ENCODE results near the gene PPP1R9A. TPM values are rescaled to one million over a fixed set of nuclear protein-coding genes. Genes with fewer than 3 reads are reported as not detected.

The PPP1R9A gene
- total RNA-seq, 1 donor = 0.45 TPM

DNA sequence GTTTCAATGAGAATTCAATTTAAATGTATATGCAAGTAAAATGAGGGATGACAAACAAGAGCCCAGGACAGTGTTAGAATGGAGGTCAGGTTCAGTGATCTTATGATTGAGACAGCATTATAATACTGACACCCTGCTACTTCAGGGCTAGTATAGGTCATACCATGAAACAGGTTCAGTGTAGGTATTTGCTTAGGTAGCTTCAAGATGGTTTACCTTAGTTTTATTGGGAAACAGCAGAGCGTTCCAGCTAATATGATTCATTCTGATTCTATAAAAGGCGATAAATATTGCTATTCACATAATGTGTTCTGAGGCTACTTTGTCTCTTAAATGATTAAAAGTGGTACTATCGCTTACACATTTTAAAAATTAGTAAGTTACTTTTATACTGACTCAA lies 203.3 kb downstream of the PPP1R9A start:
- no peak for DNase-seq (ENCODE audit: low read depth)
- no peak for TF ChIP-seq CTCF (IDR thresholded peaks at IDR 0.05; ENCODE audit: insufficient read depth, low read length)
- no peak overlapping the region for H3K4me3 ChIP-seq (ENCODE audit: low read depth, low read length)

DNA sequence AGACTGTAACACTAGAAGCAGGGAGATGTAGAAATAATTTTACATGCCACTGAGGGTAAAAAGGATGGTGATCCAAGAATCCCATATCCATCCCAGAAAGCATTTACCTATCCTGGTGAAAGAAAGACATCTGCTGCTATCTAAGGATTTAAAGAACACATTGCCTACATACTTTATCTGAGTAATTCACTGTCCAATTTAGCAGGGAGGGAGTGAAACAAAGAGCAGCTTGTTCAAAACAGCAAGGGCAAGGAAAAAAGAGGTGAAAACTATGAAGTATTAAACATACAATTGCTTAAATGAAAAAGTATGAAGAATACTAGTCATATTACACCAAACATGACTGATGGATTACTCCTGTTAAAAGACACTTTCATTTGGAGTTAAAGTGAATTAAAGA lies 206.2 kb downstream of the PPP1R9A start:
- H3K4me3 ChIP-seq (ENCODE audit: low read depth, low read length) = no peak overlapping the region
- TF ChIP-seq CTCF (IDR thresholded peaks at IDR 0.05; ENCODE audit: insufficient read depth, low read length) = no peak
- no peak for DNase-seq (ENCODE audit: low read depth)

DNA sequence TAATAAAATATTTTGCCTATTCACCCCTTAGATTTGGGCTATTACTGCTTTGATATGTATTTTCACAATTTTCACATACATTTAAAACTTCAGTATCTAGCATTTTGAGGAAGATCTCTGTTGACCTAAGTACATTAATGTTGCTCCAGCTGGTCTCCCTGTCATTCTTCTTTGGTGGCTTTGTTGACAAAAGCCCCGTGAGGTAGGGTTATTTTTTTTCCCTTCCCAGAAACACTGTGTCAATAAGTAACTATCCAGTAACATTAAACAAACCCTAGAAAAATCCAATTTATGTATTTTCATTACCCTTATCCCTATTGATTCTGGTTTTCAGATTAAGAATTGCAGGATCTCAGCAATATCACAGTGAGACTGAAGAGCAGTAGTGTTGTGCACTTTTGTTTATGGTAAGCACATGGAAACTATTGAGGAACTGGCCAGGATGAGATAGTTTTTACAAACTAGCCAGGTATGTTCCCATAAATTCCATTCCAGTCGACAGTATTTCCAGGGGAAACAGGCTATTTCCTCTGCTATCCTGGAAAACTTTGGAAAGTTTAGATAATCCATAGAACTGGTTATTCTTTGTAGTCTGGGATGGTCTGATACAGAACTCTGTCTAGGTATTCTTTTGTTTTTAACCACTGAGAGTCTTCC lies 218.8 kb downstream of the PPP1R9A start:
- DNase-seq (ENCODE audit: low read depth) = no peak
- no peak overlapping the region for H3K4me3 ChIP-seq (ENCODE audit: low read depth, low read length)
- TF ChIP-seq CTCF (IDR thresholded peaks at IDR 0.05; ENCODE audit: insufficient read depth, low read length) = no peak

GRCh38 chr7:95132500-95132899 lies 225.1 kb downstream of the PPP1R9A start:
- no peak for TF ChIP-seq CTCF (IDR thresholded peaks at IDR 0.05; ENCODE audit: insufficient read depth, low read length)
- no peak overlapping the region for H3K4me3 ChIP-seq (ENCODE audit: low read depth, low read length)
- no peak for DNase-seq (ENCODE audit: low read depth)

DNA sequence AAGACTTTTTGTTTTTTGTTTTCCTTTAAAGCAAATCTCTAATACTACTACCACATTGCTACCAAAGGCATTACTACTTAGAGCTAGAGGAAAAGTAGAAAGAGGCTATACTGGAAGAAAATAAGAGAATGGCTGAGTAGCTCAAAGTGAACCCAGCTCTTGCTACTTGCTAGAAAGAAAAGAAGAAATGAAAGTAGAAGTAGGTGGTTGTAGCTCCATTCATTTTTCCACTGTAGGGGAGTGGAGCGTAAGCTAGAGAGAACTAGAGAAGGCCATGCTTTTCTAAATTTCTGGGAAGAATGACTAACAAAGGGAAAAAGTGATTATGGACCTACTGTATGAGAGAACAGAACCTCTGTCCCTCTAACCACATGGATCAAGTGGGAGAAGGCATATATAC lies 232.5 kb downstream of the PPP1R9A start:
- DNase-seq (ENCODE audit: low read depth) = no peak
- no peak overlapping the region for H3K4me3 ChIP-seq (ENCODE audit: low read depth, low read length)
- TF ChIP-seq CTCF (IDR thresholded peaks at IDR 0.05; ENCODE audit: insufficient read depth, low read length) = no peak

- TF ChIP-seq CTCF (IDR thresholded peaks at IDR 0.05; ENCODE audit: insufficient read depth, low read length) = no peak
- H3K4me3 ChIP-seq (ENCODE audit: low read depth, low read length) = no peak overlapping the region
- no peak for DNase-seq (ENCODE audit: low read depth)
These were observed 234.4 kb downstream of the PPP1R9A start for GRCh38 chr7:95141755-95142154.

- no peak for DNase-seq (ENCODE audit: low read depth)
- no peak for TF ChIP-seq CTCF (IDR thresholded peaks at IDR 0.05; ENCODE audit: insufficient read depth, low read length)
- H3K4me3 ChIP-seq (ENCODE audit: low read depth, low read length) = no peak overlapping the region
These were observed 236.9 kb downstream of the PPP1R9A start for GRCh38 chr7:95144256-95144655.

Measured in fibroblast of the aortic adventitia (primary cell).